HepG2 (cell line): ENCODE results near the gene MTIF3. TPM values are rescaled to one million over a fixed set of nuclear protein-coding genes. Genes with fewer than 3 reads are reported as not detected.

Experiments
- ATAC-seq: fragments of 200-7000 bp; cut with Tn5 transposase; 3 replicates; pipeline ENCODE4 v1.9.1; 2020; ENCODE audit warnings: mild to moderate bottlenecking, moderate library complexity
- BruUV-seq: library from RNA; stranded (reverse); fragments of 400-500 nt; replicated peaks from 2 replicates; lab custom pipeline; 2021; lab: Mats Ljungman, UMichigan
- CTCF ChIA-PET: fragments of 300-600 bp; formaldehyde crosslinking; extraction: SDS; loops from one replicate; lab custom pipeline; 2021; ENCODE audit warnings: low total read pairs, inconsistent platforms, low intra/inter-chr PET ratio; lab: Yijun Ruan, JAX
- POLR2A ChIA-PET: fragments of 350-600 bp; sonication (Branson Sonifier 250); formaldehyde crosslinking; loops from one replicate; lab custom pipeline; 2020; ENCODE audit warnings: antibody characterized with exemption, inconsistent platforms; lab: Yijun Ruan, JAX
- DNase-seq: peaks from one replicate; pipeline ENCODE4 v3.0.0-alpha.2; 2015; ENCODE audit warnings: low spot score
- FAIRE-seq: peaks from 3 replicates; lab custom pipeline; 2011; peaks lifted over from hg19 to GRCh38; lab: Jason Lieb, UNC
- H2AFZ ChIP-seq: one replicate; pipeline ENCODE4 v1.6.1; 2011; ENCODE audit warnings: low read length, inconsistent platforms
- H3K27ac ChIP-seq: fragments of 300-600 bp; 3 replicates; pipeline ENCODE4 v1.8.0; 2011; ENCODE audit warnings: mixed run types, mild to moderate bottlenecking, mixed read lengths, low read length, inconsistent platforms; ENCODE audit not compliant: insufficient read depth; ENCODE audit errors: extremely low read length
- H3K27me3 ChIP-seq, 2 experiments: fragments of 200-600 bp in 1 of 2; 2 replicates in 1 of 2; 3 replicates in 1 of 2; pipeline versions ENCODE4 v1.6.0 to v1.8.0; 2011; ENCODE audit warnings: low read length in 2 of 2, mild to moderate bottlenecking in 2 of 2, moderate library complexity in 2 of 2, inconsistent platforms in 1 of 2; ENCODE audit not compliant: insufficient read depth in 2 of 2, control insufficient read depth in 1 of 2
- H3K36me3 ChIP-seq, 2 experiments: fragments of 200-600 bp in 1 of 2; replicated peaks in 1 of 2; 2 replicates in 1 of 2; 3 replicates in 1 of 2; pipeline versions ENCODE4 v1.5.1 to v1.8.0; 2011; ENCODE audit warnings: low read length in 2 of 2, inconsistent platforms in 1 of 2; ENCODE audit not compliant: insufficient read depth in 2 of 2, control insufficient read depth in 1 of 2
- H3K4me1 ChIP-seq: 2 replicates; pipeline ENCODE4 v1.5.1; 2012; ENCODE audit warnings: low read length, inconsistent platforms; ENCODE audit not compliant: insufficient read depth
- H3K4me2 ChIP-seq: 2 replicates; pipeline ENCODE4 v1.6.0; 2011; ENCODE audit warnings: low read depth, low read length, inconsistent platforms
- H3K4me3 ChIP-seq, 3 experiments: fragments of 200-600 bp in 1 of 3; sonication (generic), shearing (Covaris generic) in 1 of 3; replicated peaks in 1 of 3; 2 replicates each; pipeline ENCODE4 v1.5.1; 2011 to 2016; ENCODE audit warnings: low read length in 3 of 3, inconsistent platforms in 2 of 3, low read depth in 2 of 3, mild to moderate bottlenecking in 2 of 3, control low read depth in 1 of 3, mixed read lengths in 1 of 3; ENCODE audit not compliant: insufficient read depth in 1 of 3
- H3K79me2 ChIP-seq: one replicate; pipeline ENCODE4 v1.6.1; 2011; ENCODE audit warnings: low read length, inconsistent platforms; ENCODE audit not compliant: insufficient read depth
- H3K9ac ChIP-seq: 2 replicates; pipeline ENCODE4 v1.6.0; 2011; ENCODE audit warnings: mild to moderate bottlenecking, low read depth, low read length, inconsistent platforms; ENCODE audit not compliant: insufficient read depth
- H3K9me3 ChIP-seq: 2 replicates; pipeline ENCODE4 v1.5.1; 2012; ENCODE audit warnings: mild to moderate bottlenecking, low read length
- H4K20me1 ChIP-seq: 2 replicates; pipeline ENCODE4 v1.6.0; 2011; ENCODE audit warnings: inconsistent platforms, mild to moderate bottlenecking, low read length, moderate library complexity; ENCODE audit not compliant: insufficient read depth
- ATRX ChIP-seq: sonication (generic); formaldehyde crosslinking; IDR thresholded peaks from 2 replicates; pipeline ENCODE4 v1.4.0; 2020; ENCODE audit warnings: missing genetic modification reagents, borderline replicate concordance
- CAMTA2 ChIP-seq: sonication (generic); formaldehyde crosslinking; IDR thresholded peaks from 2 replicates; pipeline ENCODE4 v1.4.0; 2020; ENCODE audit warnings: mild to moderate bottlenecking, missing genetic modification reagents, borderline replicate concordance
- EHMT2 ChIP-seq: fragments of 200-600 bp; sonication (generic); IDR thresholded peaks from 2 replicates; pipeline ENCODE4 v1.7.0; 2017; ENCODE audit warnings: antibody characterized with exemption, low read depth, low read length, borderline replicate concordance
- GATAD2A ChIP-seq: IDR thresholded peaks from 2 replicates; pipeline ENCODE4 v1.6.1; 2016
- HDAC1 ChIP-seq: sonication (generic); formaldehyde crosslinking; IDR thresholded peaks from 2 replicates; pipeline ENCODE4 v1.5.1; 2020; ENCODE audit warnings: mild to moderate bottlenecking, missing genetic modification reagents
- NFE2L1 ChIP-seq: sonication (generic); formaldehyde crosslinking; IDR thresholded peaks from 2 replicates; pipeline ENCODE4 v1.4.0; 2020; ENCODE audit warnings: missing genetic modification reagents, mild to moderate bottlenecking, borderline replicate concordance
- NR1H2 ChIP-seq: sonication (generic); formaldehyde crosslinking; IDR thresholded peaks from 2 replicates; pipeline ENCODE4 v1.8.1; 2022; ENCODE audit warnings: low read depth, missing genetic modification reagents, borderline replicate concordance
- POLR2G ChIP-seq: fragments of 200-400 bp; formaldehyde crosslinking; IDR thresholded peaks from 2 replicates; pipeline ENCODE4 v1.6.1; 2018; ENCODE audit warnings: mild to moderate bottlenecking, low read depth, low read length, moderate library complexity
- PRMT3 ChIP-seq: sonication (generic); formaldehyde crosslinking; IDR thresholded peaks from 2 replicates; pipeline ENCODE4 v1.8.1; 2022; ENCODE audit warnings: low read depth, mild to moderate bottlenecking, moderate library complexity, missing genetic modification reagents, borderline replicate concordance
- RFX1 ChIP-seq: fragments of 450-650 bp; IDR thresholded peaks from 2 replicates; pipeline ENCODE4 v1.6.1; 2017
- SP1 ChIP-seq, 2 experiments: fragments of 450-650 bp in 1 of 2; sonication (generic) in 1 of 2; formaldehyde crosslinking in 1 of 2; IDR thresholded peaks; 2 replicates each; pipeline versions ENCODE4 v1.4.0 to v1.6.1; 2016 to 2020; ENCODE audit warnings: missing genetic modification reagents in 1 of 2
- TOE1 ChIP-seq: sonication (generic); formaldehyde crosslinking; IDR thresholded peaks from 2 replicates; pipeline ENCODE4 v1.4.0; 2020; ENCODE audit warnings: mild to moderate bottlenecking, missing genetic modification reagents
- TOPORS ChIP-seq: sonication (generic); formaldehyde crosslinking; IDR thresholded peaks from 2 replicates; pipeline ENCODE4 v1.8.0; 2023; ENCODE audit warnings: mild to moderate bottlenecking, missing genetic modification reagents
- ZFY ChIP-seq: sonication (generic); formaldehyde crosslinking; IDR thresholded peaks from 2 replicates; pipeline ENCODE4 v1.4.0; 2020; ENCODE audit warnings: missing genetic modification reagents
- ZNF136 ChIP-seq: sonication (generic); formaldehyde crosslinking; IDR thresholded peaks from 2 replicates; pipeline ENCODE4 v1.8.1; 2022; ENCODE audit warnings: low read depth, mild to moderate bottlenecking, moderate library complexity, missing genetic modification reagents
- ZNF350 ChIP-seq: sonication (generic); formaldehyde crosslinking; IDR thresholded peaks from 2 replicates; pipeline ENCODE4 v1.4.0; 2020; ENCODE audit warnings: mild to moderate bottlenecking, low read depth, missing genetic modification reagents, borderline replicate concordance
- ZSCAN21 ChIP-seq: sonication (generic); formaldehyde crosslinking; IDR thresholded peaks from 2 replicates; pipeline ENCODE4 v1.8.0; 2022; ENCODE audit warnings: mild to moderate bottlenecking, missing genetic modification reagents, moderate library complexity, borderline replicate concordance
- WGBS: methylation state at CpG from one replicate; pipeline ENCODE4 v1.1.6; 2017; ENCODE audit warnings: low lambda C conversion rate; 5-methylcytosine and 5-hydroxymethylcytosine counted together
- in situ Hi-C: cut with HindIII; loops from 2 replicates; pipeline ENCODE4 v1.10.0; 2017; ENCODE audit warnings: low pct_unique_long_range_greater_than_20kb; ENCODE audit not compliant: extremely low pct_ligation_motif_present
- intact Hi-C: fragments of 100-400 bp; cut with micrococcal nuclease; formaldehyde crosslinking; loops from one replicate; pipeline ENCODE4 v1.10.0; 2022; ENCODE audit not compliant: unreplicated experiment
- polyA plus RNA-seq, 8 experiments: library from polyadenylated mRNA; depleted of rRNA in 3 of 8; stranded (reverse) in 7 of 8; unstranded in 1 of 8; fragments of >200 nt; fragmentation: Illumina TruSeq in 4 of 8; extraction: Trizol in 4 of 8; gene quantifications; 2 replicates each; pipeline versions ENCODE4 v1.2.1 to v1.2.3, GENCODE V29; 2011 to 2016; ENCODE audit warnings: low read depth in 4 of 8, missing spikeins in 1 of 8, mixed read lengths in 1 of 8; ENCODE audit not compliant: insufficient read depth in 1 of 8
- total RNA-seq, 5 experiments: library from RNA; depleted of rRNA; stranded (reverse); fragments of >200 nt; fragmentation: Illumina TruSeq; extraction: Trizol; gene quantifications; 2 replicates each; pipeline ENCODE4 v1.2.3, GENCODE V29; 2016; ENCODE audit warnings: low read depth in 1 of 5
- TF ChIP-seq, protein P1 (sequence below): sonication (generic); formaldehyde crosslinking; IDR thresholded peaks from 2 replicates; pipeline ENCODE4 v1.5.1; 2020; ENCODE audit warnings: missing genetic modification reagents, mild to moderate bottlenecking, borderline replicate concordance
- TF ChIP-seq, protein P2 (sequence below): sonication (generic); formaldehyde crosslinking; IDR thresholded peaks from 2 replicates; pipeline ENCODE4 v1.4.0; 2020; ENCODE audit warnings: missing genetic modification reagents, borderline replicate concordance

MTIF3 gene
- total and polyA plus RNA-seq, 2 of the 13 experiments (the other 11 are each of a cell fraction or from before 2014, with no cell fraction given): 33.7 to 40.6 TPM

DNA sequence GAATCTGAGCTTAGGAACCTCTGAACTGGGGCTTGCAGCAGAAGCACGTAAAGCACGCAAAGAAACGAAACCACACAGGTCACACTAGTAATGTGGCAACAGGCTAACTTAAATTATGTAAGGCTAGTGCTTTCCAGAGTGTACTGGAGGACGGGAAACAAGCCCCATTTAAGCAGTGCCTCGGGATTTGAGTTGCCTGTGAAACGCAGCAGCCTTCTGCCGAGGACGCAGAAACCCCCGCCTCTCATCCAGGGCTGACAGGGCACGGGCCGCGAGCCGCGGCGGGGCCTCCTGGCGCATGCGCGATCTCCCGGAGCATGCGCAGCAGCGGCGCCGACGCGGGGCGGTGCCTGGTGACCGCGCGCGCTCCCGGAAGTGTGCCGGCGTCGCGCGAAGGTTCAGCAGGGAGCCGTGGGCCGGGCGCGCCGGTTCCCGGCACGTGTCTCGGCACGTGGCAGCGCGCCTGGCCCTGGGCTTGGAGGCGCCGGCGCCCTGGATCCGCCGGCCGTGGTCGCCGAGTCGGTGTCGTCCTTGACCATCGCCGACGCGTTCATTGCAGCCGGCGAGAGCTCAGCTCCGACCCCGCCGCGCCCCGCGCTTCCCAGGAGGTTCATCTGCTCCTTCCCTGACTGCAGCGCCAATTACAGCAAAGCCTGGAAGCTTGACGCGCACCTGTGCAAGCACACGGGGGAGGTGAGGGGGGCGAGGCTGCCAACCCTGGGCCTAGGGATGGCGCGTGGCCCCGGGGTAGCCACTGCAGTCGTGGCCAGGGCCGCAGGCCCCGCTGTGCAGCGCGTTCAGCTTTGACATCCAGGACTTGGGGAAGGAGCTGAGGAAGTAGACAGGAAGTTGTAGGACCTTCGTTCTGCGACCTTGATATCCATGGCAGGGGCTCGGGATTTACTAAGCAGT is 25.9 kb downstream of the MTIF3 start, which contains the start of gene GTF3A:
Gene GTF3A, plus strand, starts transcription at position 374 of the 912 bp plus-strand sequence.
- peak within 1 kb of the TSS; percentile 80 for H3K9ac ChIP-seq
- ATAC-seq (peak; percentile 82), DNase-seq (peak; percentile 59), FAIRE-seq (peak; percentile 72)
- peaks cover 27% of the 10 kb centered on the region for H3K79me2 ChIP-seq
- peak within 1 kb of the TSS; percentile 77 for H3K27ac ChIP-seq
- ChIA-PET CTCF (interaction anchor here (0.9 to 2.0 kb wide), 2 partner anchors 40 to 62 kb away, joined by 3 to 7 read pairs; no protein-coding TSS in a partner anchor), POLR2A (interaction anchor here (1.1 to 3.4 kb wide), 8 partner anchors 9 to 51 kb away, joined by 3 to 38 read pairs (median 10); partner anchors contain the start of gene MTIF3)
- in situ Hi-C loops: no loop called here
- peak within 1 kb of the TSS; percentile 51 to 74 (median 56) for H3K4me3 ChIP-seq
- peak within 1 kb of the TSS; percentile 97 for H3K4me2 ChIP-seq
- no peaks in the 10 kb centered on the region for H4K20me1 ChIP-seq
- H3K36me3 ChIP-seq: peaks cover 9 to 21% of the 10 kb centered on the region in 2 experiments; a peak in 4 of 5 replicates
- no peaks in the 10 kb centered on the region for H3K9me3 ChIP-seq
- BruUV-seq: TSS peak; percentile 59
- H3K4me1 ChIP-seq: peaks cover 51% of the 10 kb centered on the region
- H3K27me3 ChIP-seq: no peaks in the 10 kb centered on the region
- intact Hi-C loops: loop anchor here (2.0 kb wide), 2 partner anchors 26 to 50 kb away; partner anchors contain the start of gene MTIF3
- peak within 1 kb of the TSS; percentile 76 for H2AFZ ChIP-seq
- WGBS: 22% methylated on average over 46 of the region's 85 CpGs
- TF ChIP-seq ZFY (CRISPR knock-in tag) (peak; percentile 91), RFX1 (no peak), SP1 (IDR thresholded peaks at IDR 0.05) (no peak), SP1 (CRISPR knock-in tag; IDR thresholded peaks at IDR 0.05) (no peak), NFE2L1 (CRISPR knock-in tag) (no peak), TOPORS (CRISPR knock-in tag) (peak; percentile 96), TOE1 (CRISPR knock-in tag) (peak; percentile 54; the same call in 1 of the 2 replicates), GATAD2A (CRISPR knock-in tag) (peak; percentile 29; the same call in 1 of the 2 replicates), POLR2G (peak; percentile 88), HDAC1 (peak; percentile 80), PRMT3 (CRISPR knock-in tag) (0 out of 2 replicates have a peak, but pooled peaks have one; percentile 42), ZSCAN21 (CRISPR knock-in tag) (peak; percentile 98), ZNF136 (CRISPR knock-in tag) (no peak), ZNF350 (CRISPR knock-in tag) (no peak), CAMTA2 (CRISPR knock-in tag) (peak; percentile 84; the same call in 1 of the 2 replicates), NR1H2 (peak; percentile 93; the same call in 1 of the 2 replicates), ATRX (CRISPR knock-in tag) (no peak), EHMT2 (no peak)
- TF ChIP-seq, protein P1, sequence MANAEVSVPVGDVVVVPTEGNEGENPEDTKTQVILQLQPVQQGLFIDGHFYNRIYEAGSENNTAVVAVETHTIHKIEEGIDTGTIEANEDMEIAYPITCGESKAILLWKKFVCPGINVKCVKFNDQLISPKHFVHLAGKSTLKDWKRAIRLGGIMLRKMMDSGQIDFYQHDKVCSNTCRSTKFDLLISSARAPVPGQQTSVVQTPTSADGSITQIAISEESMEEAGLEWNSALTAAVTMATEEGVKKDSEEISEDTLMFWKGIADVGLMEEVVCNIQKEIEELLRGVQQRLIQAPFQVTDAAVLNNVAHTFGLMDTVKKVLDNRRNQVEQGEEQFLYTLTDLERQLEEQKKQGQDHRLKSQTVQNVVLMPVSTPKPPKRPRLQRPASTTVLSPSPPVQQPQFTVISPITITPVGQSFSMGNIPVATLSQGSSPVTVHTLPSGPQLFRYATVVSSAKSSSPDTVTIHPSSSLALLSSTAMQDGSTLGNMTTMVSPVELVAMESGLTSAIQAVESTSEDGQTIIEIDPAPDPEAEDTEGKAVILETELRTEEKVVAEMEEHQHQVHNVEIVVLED (CRISPR knock-in tag): peak; percentile 42
- TF ChIP-seq, protein P2, sequence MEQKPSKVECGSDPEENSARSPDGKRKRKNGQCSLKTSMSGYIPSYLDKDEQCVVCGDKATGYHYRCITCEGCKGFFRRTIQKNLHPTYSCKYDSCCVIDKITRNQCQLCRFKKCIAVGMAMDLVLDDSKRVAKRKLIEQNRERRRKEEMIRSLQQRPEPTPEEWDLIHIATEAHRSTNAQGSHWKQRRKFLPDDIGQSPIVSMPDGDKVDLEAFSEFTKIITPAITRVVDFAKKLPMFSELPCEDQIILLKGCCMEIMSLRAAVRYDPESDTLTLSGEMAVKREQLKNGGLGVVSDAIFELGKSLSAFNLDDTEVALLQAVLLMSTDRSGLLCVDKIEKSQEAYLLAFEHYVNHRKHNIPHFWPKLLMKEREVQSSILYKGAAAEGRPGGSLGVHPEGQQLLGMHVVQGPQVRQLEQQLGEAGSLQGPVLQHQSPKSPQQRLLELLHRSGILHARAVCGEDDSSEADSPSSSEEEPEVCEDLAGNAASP (CRISPR knock-in tag): 0 out of 2 replicates have a peak, but pooled peaks have one; percentile 31
